Motor neuron (in vitro differentiated cells): Measurements from ENCODE around the gene GNAQ. TPM values are rescaled to one million over a fixed set of nuclear protein-coding genes. Genes with fewer than 3 reads are reported as not detected.
A peak's percentile ranks its signal among the peaks of the same experiment; 100 is the strongest.

ENCODE experiments used
- ATAC-seq, 8 experiments: fragments of 200-7000 bp; cut with Tn5 transposase; replicated peaks in 6 of 8; 2 replicates each; pipeline ENCODE4 v1.8.0; 2021; ENCODE audit warnings: mild to moderate bottlenecking in 8 of 8, moderate library complexity in 8 of 8
- H3K27ac ChIP-seq, 2 donors: fragments of 250-450 bp; sonication (Bioruptor Pico); 2 replicates each; pipeline ENCODE4 v1.9.0; 2021; ENCODE audit warnings: antibody characterized with exemption in 2 of 2, mild to moderate bottlenecking in 2 of 2, moderate library complexity in 1 of 2
- H3K4me1 ChIP-seq, 2 donors: fragments of 250-450 bp; sonication (Bioruptor Pico); replicated peaks in 1 of 2; 2 replicates each; pipeline ENCODE4 v1.6.1; 2021; ENCODE audit warnings: antibody characterized with exemption in 2 of 2, mild to moderate bottlenecking in 2 of 2, moderate library complexity in 1 of 2
- H3K4me3 ChIP-seq, 5 donors: fragments of 250-450 bp; sonication (Bioruptor Pico); 2 replicates each; pipeline ENCODE4 v1.9.0; 2021; ENCODE audit warnings: antibody characterized with exemption in 5 of 5, mild to moderate bottlenecking in 5 of 5, moderate library complexity in 4 of 5
- WGBS, 10 experiments: fragments of 450-650 bp; shearing (Covaris generic); methylation state at CpG; one replicate each; pipeline ENCODE4 v1.0.0; 2022; 5-methylcytosine and 5-hydroxymethylcytosine counted together
- in situ Hi-C, 9 experiments: fragments of 400-800 bp; cut with MboI; loops; one replicate each; pipeline ENCODE4 v1.15.0; 2021; ENCODE audit warnings: low sequenced_read_pairs in 9 of 9, low pct_unique_long_range_greater_than_20kb in 2 of 9; ENCODE audit not compliant: unreplicated experiment in 9 of 9
- total RNA-seq, 8 experiments: library from RNA; unstranded; fragments of 300-600 nt; gene quantifications; 2 replicates each; pipeline versions ENCODE4 v1.2.3 to v1.2.4, GENCODE V29; 2022

Gene GNAQ
- total RNA-seq, 8 experiments from 2014 or later: 10.5 to 84.7 (median 37.9) TPM

GRCh38 chr9:77954666-77955015 is 77.0 kb downstream of the GNAQ start:
- Histone ChIP-seq H3K4me3 (no peak overlapping the region), H3K4me1 (peaks cover 0 to 2% of the 10 kb centered on the region in 2 donors), H3K27ac (no peak overlapping the region)
- WGBS, 10 experiments: 77 to 100% (median 100%) methylated on average over 1 to 5 of the region's 5 CpGs; no CpG with 5 or more reads in 3 of the 10 experiments
- peak in 1 of 8 experiments; percentile 21 for ATAC-seq
- in situ Hi-C loops: no loop called here

- in situ Hi-C loops: no loop called here
- no peak overlapping the region for H3K27ac ChIP-seq
- WGBS, 10 experiments: 17 to 95% (median 81%) methylated on average over 1 to 6 of the region's 6 CpGs
- peaks cover 0 to 2% of the 10 kb centered on the region in 2 donors for H3K4me1 ChIP-seq
- no peak overlapping the region for H3K4me3 ChIP-seq
- ATAC-seq: peak in 2 of 8 experiments; percentile 10 to 45
Observed at GRCh38 chr9:77954013-77954665, 77.5 kb downstream of the GNAQ start.

GRCh38 chr9:77953590-77953989 is 78.0 kb downstream of the GNAQ start:
- Histone ChIP-seq H3K4me3 (no peak overlapping the region), H3K27ac (no peak overlapping the region), H3K4me1 (peaks cover 0 to 6% of the 10 kb centered on the region in 2 donors)
- in situ Hi-C loops: no loop called here
- no peak for ATAC-seq

- WGBS, 10 experiments: 0 to 83% (median 73%) methylated on average over 1 to 2 of the region's 2 CpGs; no CpG with 5 or more reads in 2 of the 10 experiments
- ATAC-seq: peak in 2 of 8 experiments; percentile 57 to 60
- in situ Hi-C loops: no loop called here
- Histone ChIP-seq H3K4me3 (no peak overlapping the region), H3K27ac (no peak overlapping the region), H3K4me1 (peaks cover 0 to 8% of the 10 kb centered on the region in 2 donors)
Observed at GRCh38 chr9:77952635-77953328, 78.8 kb downstream of the GNAQ start.

DNA sequence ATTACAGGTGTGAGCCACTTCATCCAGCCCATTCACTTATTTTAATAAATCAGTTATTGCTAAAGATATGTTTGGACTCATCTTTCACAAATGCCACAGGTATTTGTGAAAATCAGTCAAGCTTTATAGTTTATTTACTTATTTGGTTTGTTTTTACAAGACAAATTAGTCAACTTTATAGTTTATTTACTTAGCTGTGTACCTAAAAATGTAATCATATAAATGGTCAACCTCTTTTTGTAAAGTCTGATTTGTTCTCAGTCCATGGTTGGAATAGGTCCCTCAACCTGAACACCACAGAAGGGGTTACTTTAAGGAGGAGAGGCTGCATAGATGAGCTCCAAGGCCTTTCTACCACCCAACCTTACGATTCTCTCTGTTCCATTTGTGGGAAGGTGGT is 80.2 kb downstream of the GNAQ start:
- in situ Hi-C loops: no loop called here
- ATAC-seq: no peak
- Histone ChIP-seq H3K4me3 (no peak overlapping the region), H3K27ac (no peak overlapping the region), H3K4me1 (peaks cover 7 to 9% of the 10 kb centered on the region in 2 donors)
- 80 to 100% (median 90%) methylated on average over 1 of the region's 1 CpG; no CpG with 5 or more reads in 3 of the 10 experiments for WGBS, 10 experiments

GRCh38 chr9:77949751-77950436 is 81.7 kb downstream of the GNAQ start:
- Histone ChIP-seq H3K4me1 (peaks cover 7 to 9% of the 10 kb centered on the region in 2 donors), H3K27ac (no peak overlapping the region), H3K4me3 (no peak overlapping the region)
- in situ Hi-C loops: no loop called here
- 41 to 100% (median 89%) methylated on average over 1 to 5 of the region's 5 CpGs for WGBS, 10 experiments
- ATAC-seq: no peak

DNA sequence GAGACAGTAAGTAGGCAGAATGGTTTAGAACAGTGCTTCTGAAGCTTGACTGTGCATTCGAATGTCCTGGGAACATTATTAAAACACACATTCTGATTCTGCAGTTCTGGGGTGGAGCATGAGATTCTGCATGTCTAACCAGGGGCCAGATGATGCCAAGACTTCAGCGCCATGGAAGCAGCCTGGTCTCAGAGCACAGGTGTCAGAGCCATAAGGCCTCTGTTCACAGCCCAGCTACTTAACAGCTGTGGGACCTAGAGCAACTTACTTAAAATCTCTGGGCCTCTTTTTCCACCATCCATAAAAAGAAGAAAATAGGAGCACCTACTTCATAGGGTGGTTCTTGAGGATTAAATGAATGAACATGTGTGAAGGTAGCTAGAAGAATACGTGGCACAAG is 84.0 kb downstream of the GNAQ start:
- in situ Hi-C loops: no loop called here
- Histone ChIP-seq H3K27ac (no peak overlapping the region), H3K4me3 (no peak overlapping the region), H3K4me1 (peaks cover 7% of the 10 kb centered on the region in 2 donors)
- WGBS, 10 experiments: 67 to 100% (median 92%) methylated on average over 1 to 3 of the region's 3 CpGs
- ATAC-seq: peak in 4 of 8 experiments; percentile 10 to 43 (median 25)

- 58 to 100% (median 79%) methylated on average over 1 to 5 of the region's 5 CpGs; no CpG with 5 or more reads in 2 of the 10 experiments for WGBS, 10 experiments
- in situ Hi-C loops: no loop called here
- Histone ChIP-seq H3K4me3 (no peak overlapping the region), H3K27ac (no peak overlapping the region), H3K4me1 (peaks cover 7% of the 10 kb centered on the region in 2 donors)
- peak in 4 of 8 experiments; percentile 20 to 70 (median 34) for ATAC-seq
Observed at GRCh38 chr9:77946969-77947620, 84.5 kb downstream of the GNAQ start.

DNA sequence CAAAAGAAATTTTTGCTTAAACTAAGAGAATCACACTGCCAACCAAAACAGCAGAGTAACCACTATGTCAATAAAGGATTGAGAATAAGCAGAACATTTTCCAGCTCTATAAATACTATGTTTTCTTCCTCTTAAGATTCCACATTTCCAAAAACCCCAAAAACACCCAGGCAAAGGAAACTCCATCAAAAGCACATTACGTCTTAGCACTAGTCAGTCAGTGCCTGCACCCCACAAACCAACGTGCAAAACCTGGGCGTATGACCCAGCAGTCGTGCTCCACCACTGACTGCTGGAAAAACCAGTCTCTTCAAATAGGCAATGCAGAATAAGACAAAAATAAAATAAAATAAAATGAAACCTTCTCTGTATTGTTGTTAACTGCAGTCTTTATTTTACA is 85.3 kb downstream of the GNAQ start:
- 78 to 100% (median 96%) methylated on average over 1 to 4 of the region's 4 CpGs; no CpG with 5 or more reads in 1 of the 10 experiments for WGBS, 10 experiments
- in situ Hi-C loops: no loop called here
- Histone ChIP-seq H3K4me3 (no peak overlapping the region), H3K27ac (no peak overlapping the region), H3K4me1 (peaks cover 7% of the 10 kb centered on the region in 2 donors)
- no peak for ATAC-seq

DNA sequence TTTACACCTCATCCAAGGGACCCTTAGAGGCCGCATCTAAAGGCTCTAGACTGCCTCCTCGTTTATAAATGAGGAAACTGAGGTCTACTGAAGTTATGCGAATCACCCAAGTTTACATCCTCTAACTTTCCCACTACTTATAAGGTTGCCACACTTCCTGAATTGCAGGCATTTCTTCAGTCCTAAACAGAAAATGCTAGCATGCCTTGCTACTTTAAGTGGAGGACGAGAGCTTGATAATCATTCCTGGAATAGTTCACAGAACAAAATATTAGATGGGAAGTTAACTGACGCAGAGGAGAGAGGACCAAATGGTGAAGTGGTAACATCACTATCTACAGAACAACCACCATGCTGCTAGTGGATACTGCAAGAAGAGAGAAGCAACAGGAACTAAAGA is 85.8 kb downstream of the GNAQ start:
- Histone ChIP-seq H3K4me1 (peaks cover 7% of the 10 kb centered on the region in 2 donors), H3K4me3 (no peak overlapping the region), H3K27ac (no peak overlapping the region)
- ATAC-seq: no peak
- in situ Hi-C loops: no loop called here
- WGBS, 10 experiments: 58 to 100% (median 86%) methylated on average over 1 to 5 of the region's 5 CpGs

- Histone ChIP-seq H3K4me1 (peaks cover 7% of the 10 kb centered on the region in 2 donors), H3K4me3 (no peak overlapping the region), H3K27ac (no peak overlapping the region)
- in situ Hi-C loops: no loop called here
- WGBS, 10 experiments: 52 to 100% (median 83%) methylated on average over 1 to 6 of the region's 6 CpGs; no CpG with 5 or more reads in 1 of the 10 experiments
- peak in 4 of 8 experiments; percentile 49 to 69 (median 66) for ATAC-seq
Observed at GRCh38 chr9:77944556-77945243, 86.9 kb downstream of the GNAQ start.

DNA sequence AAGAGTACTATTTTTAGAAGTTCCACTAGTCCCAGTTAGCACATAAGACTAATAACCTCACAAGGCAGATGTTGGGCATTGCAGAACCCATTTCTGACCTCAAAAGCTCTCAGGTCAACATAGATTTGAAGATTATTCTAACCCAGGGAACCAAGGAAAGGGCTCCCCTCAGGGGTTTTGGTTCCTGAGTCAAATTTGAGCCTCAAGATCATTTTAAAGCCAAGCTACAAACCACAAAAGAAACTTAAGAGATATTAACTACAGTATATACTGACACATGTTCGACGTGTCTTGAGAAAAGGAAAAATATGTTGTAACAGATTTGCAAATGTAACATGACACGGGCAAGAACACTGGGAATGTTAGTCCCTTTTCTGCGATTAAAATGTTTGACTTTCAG is 88.6 kb downstream of the GNAQ start:
- 41 to 100% (median 92%) methylated on average over 2 to 4 of the region's 4 CpGs for WGBS, 10 experiments

More for the DNA sequence above, 88.6 kb downstream of the GNAQ start:
- in situ Hi-C loops: no loop called here
- peak in 2 of 8 experiments; percentile 9 to 60 for ATAC-seq
- Histone ChIP-seq H3K4me3 (no peak overlapping the region), H3K4me1 (peaks cover 2 to 7% of the 10 kb centered on the region in 2 donors), H3K27ac (no peak overlapping the region)
